ACHN (cell line): Measurements from ENCODE around the gene BCAS3.
"Not testable (repeated sequence)": the region's sequence is repeated elsewhere in the genome, so short reads cannot be mapped to it uniquely, and the experiment has no call there.

Source experiments
- DNase-seq: peaks from one replicate; pipeline ENCODE4 v3.0.0-alpha.2; 2015
- in situ Hi-C: cut with HindIII; loops from 2 replicates; pipeline ENCODE4 v1.10.0; 2017; ENCODE audit warnings: low sequenced_read_pairs, low pct_ligation_motif_present, low pct_unique_long_range_greater_than_20kb

The BCAS3 gene

DNA sequence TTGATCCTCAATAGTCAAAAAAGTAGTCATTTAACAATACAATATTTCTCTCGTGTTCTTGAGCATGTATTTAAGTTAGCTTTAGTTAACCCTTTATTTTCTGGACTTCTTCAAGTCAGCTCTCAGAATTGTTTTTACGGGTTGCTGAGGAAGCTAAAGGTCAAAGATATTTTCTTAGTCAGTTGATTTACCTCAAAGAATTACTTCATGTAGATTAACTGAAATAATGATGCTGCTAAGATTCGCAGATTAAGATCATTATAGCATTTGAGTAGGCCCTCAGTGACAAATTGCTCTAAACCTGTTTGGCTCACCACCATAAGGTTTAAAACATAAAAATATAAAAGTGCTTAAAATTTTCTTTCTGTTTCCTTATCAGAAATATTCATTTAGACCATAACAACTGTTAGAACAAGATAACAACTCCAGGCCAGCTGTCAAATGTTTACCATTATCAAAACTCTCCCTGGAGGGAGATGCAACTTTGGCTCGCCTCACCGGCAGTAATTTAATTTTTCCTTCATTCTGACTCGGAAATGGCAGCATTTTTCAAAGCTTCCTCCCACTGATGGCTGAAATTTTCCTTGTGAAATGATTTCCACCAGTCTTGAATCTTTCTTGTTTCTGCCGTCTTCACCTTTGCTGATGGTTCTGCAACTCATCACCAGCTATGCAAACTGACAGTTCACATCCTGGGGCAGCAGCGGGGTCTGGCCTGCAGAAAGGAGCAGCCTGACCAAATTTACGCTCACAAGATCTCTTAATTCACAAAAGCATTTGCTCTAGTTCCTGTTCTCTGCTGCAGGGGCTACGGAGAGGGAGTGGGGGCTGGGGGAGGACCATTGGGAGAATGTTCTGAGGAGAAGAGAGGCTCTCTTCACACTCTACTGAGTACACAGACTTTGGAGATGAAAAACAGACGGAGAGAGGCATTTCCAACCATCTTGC, 467.2 kb downstream of the BCAS3 start:
- in situ Hi-C loops = no loop called here
- no peak for DNase-seq

DNA sequence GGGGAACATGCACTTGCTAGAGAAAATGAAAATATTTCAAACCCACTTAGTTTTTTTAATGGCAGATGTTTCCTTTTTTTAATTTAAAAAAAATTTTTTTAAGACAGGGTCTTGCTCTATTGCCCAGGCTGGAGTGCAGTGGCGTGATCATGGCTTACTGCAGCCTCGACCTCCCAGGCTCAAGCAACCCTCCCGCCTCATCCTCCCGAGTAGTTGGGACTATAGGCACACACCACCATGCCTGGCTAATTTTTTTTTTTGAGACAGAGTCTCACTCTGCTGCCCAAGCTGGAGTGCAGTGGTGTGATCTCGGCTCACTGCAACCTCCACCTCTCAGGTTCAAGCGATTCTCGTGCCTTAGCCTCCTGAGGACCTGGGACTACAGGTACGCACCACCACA, 469.2 kb downstream of the BCAS3 start:
- DNase-seq, in situ Hi-C loops: not testable (repeated sequence)

- in situ Hi-C loops = no loop called here
- no peak for DNase-seq
Measured at GRCh38 chr17:61149106-61149825, 471.6 kb downstream of the BCAS3 start.

DNA sequence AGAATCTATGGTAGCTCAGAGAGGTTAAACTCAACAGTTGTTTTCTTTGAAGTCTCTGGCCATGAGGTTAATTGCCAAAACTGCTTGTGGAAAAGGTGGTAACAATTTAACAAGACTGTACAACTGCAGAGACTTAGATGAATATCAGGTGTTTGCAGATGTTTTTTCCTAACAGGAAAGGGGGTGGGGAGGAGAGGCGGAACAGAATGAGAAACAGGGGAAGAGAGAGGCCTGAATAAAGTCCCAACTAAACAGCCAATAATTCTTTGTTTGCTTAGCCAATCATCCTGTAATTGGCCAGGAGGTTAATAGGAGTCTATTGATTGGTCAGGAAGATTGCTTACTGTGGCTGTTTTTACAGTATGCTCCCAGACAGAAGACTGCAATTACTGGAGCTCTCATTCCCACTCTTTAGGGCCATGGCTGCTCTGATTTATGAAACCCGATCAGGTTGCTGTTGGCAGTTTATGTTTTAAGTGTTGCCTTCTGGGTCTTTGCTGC, 472.3 kb downstream of the BCAS3 start:
- no peak for DNase-seq
- in situ Hi-C loops = no loop called here

DNA sequence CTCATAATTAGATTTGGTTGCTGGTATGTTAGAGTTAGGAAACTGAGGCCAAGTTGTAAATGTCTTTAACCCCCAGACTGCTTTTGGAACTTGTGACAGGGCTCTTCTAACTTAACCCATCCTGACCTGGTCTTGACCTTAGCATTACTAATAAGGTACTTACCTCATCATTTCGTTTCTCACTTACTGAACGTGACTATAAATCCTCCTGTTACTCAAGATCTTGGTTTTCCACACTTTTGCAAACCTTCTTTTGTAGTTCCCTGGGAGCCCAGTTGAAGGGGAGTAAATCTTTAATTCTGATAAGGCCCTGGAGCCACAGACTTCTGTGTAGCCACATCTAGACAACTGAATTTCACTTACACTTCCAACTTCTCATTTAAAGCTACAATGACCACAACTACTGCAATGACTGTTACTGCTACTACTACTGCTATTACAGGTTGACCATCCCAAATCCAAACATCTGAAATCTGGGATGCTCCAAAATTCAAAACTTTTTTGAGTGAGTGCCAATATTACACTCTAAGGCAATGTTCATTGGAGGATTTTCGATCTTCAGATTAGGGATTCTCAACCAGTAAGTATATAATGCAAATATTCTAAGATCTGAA, 473.1 kb downstream of the BCAS3 start:
- DNase-seq = no peak
- in situ Hi-C loops = no loop called here

- no peak for DNase-seq
- in situ Hi-C loops = no loop called here
Measured at GRCh38 chr17:61152898-61153297, 475.2 kb downstream of the BCAS3 start.

DNA sequence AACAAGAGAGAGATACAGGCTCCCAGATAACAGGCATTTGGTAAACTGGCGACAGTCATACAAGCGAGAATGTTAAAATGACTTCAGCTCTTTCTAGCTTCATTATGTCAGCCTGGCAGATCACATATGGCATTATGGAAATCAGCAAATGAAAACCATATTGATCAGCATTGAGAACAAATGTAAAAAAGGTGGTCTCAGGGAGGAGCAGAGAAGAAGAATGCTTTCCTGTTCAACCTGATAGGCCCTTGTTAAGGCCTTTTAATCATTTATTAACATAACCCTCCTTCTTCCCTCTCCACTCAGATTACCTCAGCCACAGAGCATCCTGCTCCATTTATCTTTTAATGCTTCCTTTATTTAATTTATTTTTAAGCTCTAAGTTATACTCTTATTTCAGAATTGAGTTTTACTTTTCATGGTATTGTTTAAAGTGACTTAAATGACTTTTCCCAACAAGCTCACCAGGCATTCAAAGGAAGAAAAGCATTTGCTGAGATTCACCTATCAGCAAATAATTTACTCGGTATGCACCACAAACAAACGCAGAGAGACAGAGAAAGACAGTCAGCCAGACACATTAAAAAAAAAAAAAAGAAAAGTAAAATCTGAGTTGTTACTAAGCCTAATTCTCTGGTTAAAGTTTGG, 478.1 kb downstream of the BCAS3 start:
- peak; percentile 55 for DNase-seq
- in situ Hi-C loops = no loop called here

- DNase-seq = peak; percentile 63
- in situ Hi-C loops = no loop called here
Measured at GRCh38 chr17:61157246-61157886, 479.7 kb downstream of the BCAS3 start.

GRCh38 chr17:61158376-61158775, 480.7 kb downstream of the BCAS3 start:
- in situ Hi-C loops = no loop called here
- peak; percentile 30 for DNase-seq

GRCh38 chr17:61159221-61159814, 481.7 kb downstream of the BCAS3 start:
- peak; percentile 27 for DNase-seq
- in situ Hi-C loops = no loop called here

GRCh38 chr17:61160204-61160603, 482.6 kb downstream of the BCAS3 start:
- DNase-seq = no peak
- in situ Hi-C loops = no loop called here

GRCh38 chr17:61160789-61161445, 483.3 kb downstream of the BCAS3 start:
- no peak for DNase-seq
- in situ Hi-C loops = no loop called here

DNA sequence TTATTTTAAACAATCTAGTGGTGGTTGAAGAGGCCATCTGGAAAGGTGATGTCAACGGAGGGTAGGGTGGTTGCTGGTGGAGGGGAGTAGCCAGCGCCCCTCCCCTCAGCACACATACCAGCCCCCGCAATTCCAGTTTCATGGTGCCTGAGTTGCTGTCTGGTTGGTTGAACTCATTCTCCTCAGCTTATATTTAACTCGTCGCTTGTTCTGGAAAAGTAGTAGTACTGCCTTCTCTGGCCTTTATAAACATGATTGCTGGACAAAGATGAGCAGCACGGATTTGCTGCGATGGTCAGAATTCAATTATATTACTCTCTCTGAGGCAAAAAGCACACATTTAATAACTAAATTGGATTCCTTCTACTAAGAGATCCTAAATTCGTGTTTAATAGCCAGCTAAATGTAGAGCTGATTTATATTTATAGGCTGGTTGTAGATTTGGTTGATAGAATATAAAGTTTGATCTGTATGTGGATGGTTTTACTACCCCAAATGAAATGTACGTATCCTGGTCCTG, 484.0 kb downstream of the BCAS3 start:
- in situ Hi-C loops = no loop called here
- DNase-seq = no peak

DNA sequence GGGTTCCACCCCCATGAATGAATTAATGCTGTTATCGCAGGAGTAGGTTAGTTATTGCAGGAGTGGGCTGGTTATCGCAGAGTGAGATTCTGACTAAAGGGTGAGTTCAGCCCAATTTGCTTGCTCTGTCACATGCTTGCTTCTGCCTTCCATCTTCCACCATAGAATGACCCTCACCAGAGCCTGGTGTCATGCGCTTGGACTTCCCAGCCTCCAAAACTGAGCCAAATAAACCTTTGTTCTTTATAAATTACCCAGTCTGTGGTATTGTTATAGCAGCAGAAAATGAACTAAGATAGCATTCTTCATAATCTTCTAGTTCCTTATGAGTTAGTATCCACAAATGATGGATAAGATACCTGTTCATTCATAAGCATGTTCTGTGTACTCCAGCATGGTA, 486.9 kb downstream of the BCAS3 start:
- in situ Hi-C loops = no loop called here
- no peak for DNase-seq

DNA sequence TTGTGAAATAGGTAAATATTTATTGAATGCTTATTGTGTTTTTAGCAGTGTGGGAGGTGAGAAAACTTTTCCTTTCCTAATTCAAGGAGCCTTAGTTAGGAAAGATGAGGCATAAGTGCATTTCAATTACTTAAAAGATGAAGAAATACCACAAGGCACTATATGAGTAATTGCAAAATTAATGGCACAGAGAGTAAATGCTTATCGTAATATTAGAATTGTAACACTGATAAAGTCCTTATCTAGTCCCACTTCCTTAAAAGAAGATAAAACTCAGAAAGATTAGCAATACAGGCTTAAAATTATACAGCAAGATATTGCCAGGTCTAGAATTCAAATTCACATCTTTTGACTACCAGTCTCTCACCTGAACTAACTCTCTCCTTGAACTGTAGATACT, 489.4 kb downstream of the BCAS3 start:
- in situ Hi-C loops = no loop called here
- no peak for DNase-seq

GRCh38 chr17:61168506-61168905, 490.9 kb downstream of the BCAS3 start:
- peak; percentile 32 for DNase-seq
- in situ Hi-C loops = no loop called here

- in situ Hi-C loops = no loop called here
- no peak for DNase-seq
Measured at GRCh38 chr17:61174310-61174709, 496.7 kb downstream of the BCAS3 start.
